Vagina (tissue), 2 donors: ENCODE results near the gene AGPAT4.

Experiments used
- POLR2A ChIP-seq, 2 donors: fragments of 450-650 bp; IDR thresholded peaks; one replicate each; pipeline ENCODE4 v1.6.1; 2017; ENCODE audit warnings: antibody characterized with exemption in 2 of 2, mild to moderate bottlenecking in 2 of 2, moderate library complexity in 2 of 2
- TF ChIP-seq, protein P1 (sequence below), 3 experiments: fragments of 450-650 bp in 2 of 3; fragments of 200-600 bp in 1 of 3; sonication (generic) in 1 of 3; IDR thresholded peaks; one replicate each; pipeline ENCODE4 v1.5.1; 2017 to 2019; ENCODE audit warnings: antibody characterized with exemption in 3 of 3, mild to moderate bottlenecking in 2 of 3, moderate library complexity in 2 of 3

DNA sequence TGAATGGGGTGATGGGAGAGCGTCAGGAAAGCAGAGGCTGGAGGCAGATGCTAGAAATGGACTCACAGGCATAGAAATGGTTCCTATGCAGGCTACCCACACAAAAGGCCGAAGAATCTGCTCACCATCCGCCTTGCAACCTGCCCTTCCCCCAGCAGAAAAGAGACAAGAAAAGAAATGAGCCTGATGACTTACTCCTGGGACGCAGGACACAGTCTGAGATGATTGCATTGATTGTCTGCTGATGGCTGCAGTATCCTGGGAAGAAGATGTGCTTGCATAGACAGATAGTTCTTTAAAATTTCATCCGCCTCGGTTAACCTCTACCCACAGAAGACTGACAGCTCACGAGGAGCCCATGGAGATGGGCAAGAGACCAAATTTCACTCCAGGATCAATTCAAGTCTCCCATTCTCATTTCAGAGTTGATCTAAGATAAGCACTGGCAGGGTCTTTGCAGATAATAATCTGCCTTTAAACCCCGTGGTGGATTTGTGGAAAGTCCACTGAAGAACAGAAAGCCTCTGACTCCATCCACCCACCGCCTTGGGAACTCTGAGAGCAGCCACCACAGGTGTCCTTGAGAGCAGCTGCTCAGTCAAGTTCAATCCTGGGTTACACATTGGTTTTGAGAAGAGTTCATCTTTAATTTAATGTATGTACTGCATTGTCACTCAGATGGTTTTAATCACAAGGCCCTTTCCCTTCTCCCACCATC is 7.2 kb downstream of the AGPAT4 start:
- TF ChIP-seq, protein P1, sequence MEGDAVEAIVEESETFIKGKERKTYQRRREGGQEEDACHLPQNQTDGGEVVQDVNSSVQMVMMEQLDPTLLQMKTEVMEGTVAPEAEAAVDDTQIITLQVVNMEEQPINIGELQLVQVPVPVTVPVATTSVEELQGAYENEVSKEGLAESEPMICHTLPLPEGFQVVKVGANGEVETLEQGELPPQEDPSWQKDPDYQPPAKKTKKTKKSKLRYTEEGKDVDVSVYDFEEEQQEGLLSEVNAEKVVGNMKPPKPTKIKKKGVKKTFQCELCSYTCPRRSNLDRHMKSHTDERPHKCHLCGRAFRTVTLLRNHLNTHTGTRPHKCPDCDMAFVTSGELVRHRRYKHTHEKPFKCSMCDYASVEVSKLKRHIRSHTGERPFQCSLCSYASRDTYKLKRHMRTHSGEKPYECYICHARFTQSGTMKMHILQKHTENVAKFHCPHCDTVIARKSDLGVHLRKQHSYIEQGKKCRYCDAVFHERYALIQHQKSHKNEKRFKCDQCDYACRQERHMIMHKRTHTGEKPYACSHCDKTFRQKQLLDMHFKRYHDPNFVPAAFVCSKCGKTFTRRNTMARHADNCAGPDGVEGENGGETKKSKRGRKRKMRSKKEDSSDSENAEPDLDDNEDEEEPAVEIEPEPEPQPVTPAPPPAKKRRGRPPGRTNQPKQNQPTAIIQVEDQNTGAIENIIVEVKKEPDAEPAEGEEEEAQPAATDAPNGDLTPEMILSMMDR (IDR thresholded peaks at IDR 0.05): no peak
- no peak for TF ChIP-seq POLR2A (IDR thresholded peaks at IDR 0.05)
